K562 (cell line): Measurements from ENCODE around the gene ATP5PO. TPM values are rescaled to one million over a fixed set of nuclear protein-coding genes. Genes with fewer than 3 reads are reported as not detected.

Source experiments
- ATAC-seq: fragments of 200-7000 bp; cut with Tn5 transposase; 3 replicates; pipeline ENCODE4 v1.9.1; 2020; ENCODE audit warnings: moderate library complexity
- BruUV-seq: library from RNA; stranded (reverse); fragments of 400-500 nt; replicated peaks from 2 replicates; lab custom pipeline; 2021; lab: Mats Ljungman, UMichigan
- CTCF ChIA-PET: fragments of 300-600 bp; formaldehyde crosslinking; extraction: SDS; loops from one replicate; lab custom pipeline; 2021; ENCODE audit warnings: low intra/inter-chr PET ratio; lab: Yijun Ruan, JAX
- POLR2A ChIA-PET: fragments of 300-600, 350-650 bp; sonication (Branson Sonifier 250); formaldehyde crosslinking; extraction: SDS; loops from one replicate; lab custom pipeline; 2021; ENCODE audit warnings: antibody characterized with exemption, inconsistent platforms; lab: Yijun Ruan, JAX
- DNase-seq, 4 experiments: peaks; one replicate each; pipeline versions ENCODE4 v3.0.0 to v3.0.0-alpha.2; 2011 to 2018; ENCODE audit warnings: low spot score in 3 of 4, mixed read lengths in 3 of 4; ENCODE audit errors: extremely low read depth in 1 of 4
- FAIRE-seq: peaks from 2 replicates; lab custom pipeline; 2011; peaks lifted over from hg19 to GRCh38; lab: Jason Lieb, UNC
- H2AFZ ChIP-seq: 2 replicates; pipeline ENCODE4 v1.6.0; 2011; ENCODE audit warnings: low read depth, low read length, control low read depth, inconsistent platforms
- H3K27ac ChIP-seq: fragments of 200-600 bp; 3 replicates; pipeline ENCODE4 v1.8.0; 2011; ENCODE audit warnings: low read depth, mild to moderate bottlenecking, control low read depth, inconsistent platforms, low read length, moderate library complexity, mixed read lengths; ENCODE audit errors: extremely low read depth
- H3K27me3 ChIP-seq, 2 experiments: fragments of 300-600 bp in 1 of 2; 2 replicates in 1 of 2; 3 replicates in 1 of 2; pipeline versions ENCODE4 v1.6.0 to v1.8.0; 2011; ENCODE audit warnings: inconsistent platforms in 2 of 2, low read length in 2 of 2, mild to moderate bottlenecking in 1 of 2, mixed read lengths in 1 of 2, moderate library complexity in 1 of 2; ENCODE audit not compliant: control insufficient read depth in 2 of 2, insufficient read depth in 2 of 2
- H3K36me3 ChIP-seq: fragments of 300-600 bp; 3 replicates; pipeline ENCODE4 v1.8.0; 2011; ENCODE audit warnings: mild to moderate bottlenecking, low read length, inconsistent platforms; ENCODE audit not compliant: control insufficient read depth, insufficient read depth
- H3K4me1 ChIP-seq, 2 experiments: fragments of 200-600 bp in 1 of 2; replicated peaks in 1 of 2; 2 replicates in 1 of 2; 3 replicates in 1 of 2; pipeline versions ENCODE4 v1.5.1 to v1.8.0; 2011; ENCODE audit warnings: inconsistent platforms in 2 of 2, low read length in 2 of 2, mild to moderate bottlenecking in 1 of 2, mixed read lengths in 1 of 2, moderate library complexity in 1 of 2; ENCODE audit not compliant: control insufficient read depth in 2 of 2, insufficient read depth in 2 of 2
- H3K4me2 ChIP-seq: 2 replicates; pipeline ENCODE4 v1.6.1; 2011; ENCODE audit warnings: low read length, control low read depth, inconsistent platforms, mixed read lengths; ENCODE audit not compliant: insufficient read depth
- H3K4me3 ChIP-seq: fragments of 200-600 bp; sonication (generic), shearing (Covaris generic); 2 replicates; pipeline ENCODE4 v1.5.1; 2016; ENCODE audit warnings: control low read depth, inconsistent platforms
- H3K79me2 ChIP-seq: fragments of 200-600 bp; 3 replicates; pipeline ENCODE4 v1.8.0; 2011; ENCODE audit warnings: low read length, inconsistent platforms; ENCODE audit not compliant: control insufficient read depth, insufficient read depth
- H3K9ac ChIP-seq, 2 experiments: 2 replicates each; pipeline versions ENCODE4 v1.6.0 to v1.6.1; 2011; ENCODE audit warnings: low read depth in 2 of 2, low read length in 2 of 2, control low read depth in 1 of 2, inconsistent platforms in 1 of 2, mild to moderate bottlenecking in 1 of 2, mixed read lengths in 1 of 2; ENCODE audit not compliant: insufficient read depth in 1 of 2
- H3K9me1 ChIP-seq: one replicate; pipeline ENCODE4 v1.6.0; 2011; ENCODE audit warnings: inconsistent platforms, mild to moderate bottlenecking, low read length, moderate library complexity; ENCODE audit not compliant: control insufficient read depth, insufficient read depth
- H3K9me3 ChIP-seq: replicated peaks from 2 replicates; pipeline ENCODE4 v1.5.1; 2011; ENCODE audit warnings: low read depth, low read length, inconsistent platforms; ENCODE audit not compliant: control insufficient read depth, insufficient read depth
- H4K20me1 ChIP-seq: replicated peaks from 2 replicates; pipeline ENCODE4 v1.6.1; 2011; ENCODE audit warnings: low read length, inconsistent platforms, mixed read lengths; ENCODE audit not compliant: control insufficient read depth, insufficient read depth
- HLTF ChIP-seq: fragments of 450-650 bp; IDR thresholded peaks from 2 replicates; pipeline ENCODE4 v1.6.1; 2016
- NEUROD1 ChIP-seq: fragments of 150-350 bp; IDR thresholded peaks from 2 replicates; pipeline ENCODE4 v1.6.1; 2014; ENCODE audit warnings: borderline replicate concordance, low read length, low read depth; ENCODE audit not compliant: partially characterized antibody
- ZNF512 ChIP-seq: IDR thresholded peaks from 2 replicates; pipeline ENCODE4 v1.6.1; 2016; ENCODE audit warnings: missing genetic modification characterization, missing compliant biosample characterization
- WGBS: fragments of 100-300 bp; shearing (Covaris generic); methylation state at CpG from one replicate; pipeline ENCODE4 v1.1.6; 2016; ENCODE audit warnings: low coverage, mixed read lengths; ENCODE audit not compliant: insufficient coverage; ENCODE audit errors: missing lambda C conversion rate; 5-methylcytosine and 5-hydroxymethylcytosine counted together
- in situ Hi-C: fragments of 300-500 bp; cut with MboI; formaldehyde crosslinking; loops from 4 replicates; pipeline ENCODE4 v1.15.0; 2018; ENCODE audit warnings: inconsistent platforms, mixed read lengths
- intact Hi-C: fragments of 100-400 bp; cut with micrococcal nuclease; formaldehyde crosslinking; loops from 2 replicates; pipeline ENCODE4 v1.14.2; 2022
- polyA plus RNA-seq, 8 experiments: library from polyadenylated mRNA; depleted of rRNA in 4 of 8; stranded (reverse) in 5 of 8; unstranded in 3 of 8; fragments of >200 nt; fragmentation: Nextera tagmentation in 2 of 8; fragmentation: Illumina TruSeq in 1 of 8; extraction: Ambion mirVana in 2 of 8; extraction: Trizol in 1 of 8; gene quantifications; 2 replicates each; pipeline versions ENCODE4 v1.2.1 to v1.2.3, GENCODE V29; 2011 to 2014; ENCODE audit warnings: inconsistent platforms in 1 of 8, missing spikeins in 1 of 8
- total RNA-seq, 7 experiments: library from RNA; depleted of rRNA in 6 of 7; stranded (reverse); fragments of >200 nt in 6 of 7; fragmentation: Illumina TruSeq in 2 of 7; extraction: Trizol in 2 of 7; gene quantifications; 2 replicates each; pipeline versions ENCODE4 v1.2.1 to v1.2.3, GENCODE V29; 2011 to 2021; ENCODE audit warnings: low replicate concordance in 1 of 7

Gene ATP5PO
- total and polyA plus RNA-seq, 9 of the 15 experiments (the other 6 are each of a cell fraction or from before 2014, with no cell fraction given), result 367 to 2,722 (median 808) TPM

GRCh38 chr21:33871171-33871570 lies 44.4 kb downstream of the ATP5PO start:
- TF ChIP-seq ZNF512 (tag) (peak; percentile 46), HLTF (no peak), NEUROD1 (no peak)
- in situ Hi-C loops, result no loop called here
- Histone ChIP-seq H3K4me1 (no peaks in the 10 kb centered on the region; a peak in 1 of 5 replicates), H3K9me1 (no peaks in the 10 kb centered on the region), H2AFZ (no peak overlapping the region), H3K27ac (no peak overlapping the region), H3K9me3 (no peaks in the 10 kb centered on the region), H3K27me3 (peaks cover 10 to 20% of the 10 kb centered on the region in 2 experiments; a peak in 4 of 5 replicates), H3K9ac (no peak overlapping the region), H3K79me2 (no peaks in the 10 kb centered on the region), H4K20me1 (no peaks in the 10 kb centered on the region), H3K4me2 (no peak overlapping the region), H3K4me3 (no peak overlapping the region), H3K36me3 (no peaks in the 10 kb centered on the region)
- no TSS peak for BruUV-seq
- WGBS, result 13% methylated on average over 5 of the region's 5 CpGs
- ChIA-PET CTCF (no interaction called here), POLR2A (interaction anchor here (1.3 to 1.5 kb wide), 2 partner anchors 21 to 23 kb away, joined by 3 read pairs; no protein-coding TSS in a partner anchor)
- DNase-seq (no peak), ATAC-seq (no peak), FAIRE-seq (no peak)
- intact Hi-C loops, result loop anchor here (10.0 kb wide), 1 partner anchor 146 kb away; no protein-coding TSS in a partner anchor
